Mesenchymal stem cell (in vitro differentiated cells and primary cell): Measurements from ENCODE around the gene NDC1.
A peak's percentile ranks its signal among the peaks of the same experiment; 100 is the strongest.

ENCODE experiments used
- DNase-seq: peaks from one replicate; pipeline ENCODE4 v3.0.0-alpha.2; 2013
- H2AFZ ChIP-seq: one replicate; pipeline ENCODE4 v1.6.1; 2013; ENCODE audit warnings: low read depth, mild to moderate bottlenecking, control low read depth, inconsistent platforms, low read length, moderate library complexity
- H2AK5ac ChIP-seq: 2 replicates; pipeline ENCODE4 v1.6.1; 2013; ENCODE audit warnings: low read length, moderate library complexity, mild to moderate bottlenecking, inconsistent platforms; ENCODE audit not compliant: severe bottlenecking
- H2BK120ac ChIP-seq: one replicate; pipeline ENCODE4 v1.6.1; 2013; ENCODE audit warnings: low read depth, mild to moderate bottlenecking, inconsistent platforms, low read length, moderate library complexity
- H2BK12ac ChIP-seq, 2 experiments: one replicate each; pipeline ENCODE4 v1.6.1; 2013; ENCODE audit warnings: inconsistent platforms in 2 of 2, low read length in 2 of 2, mild to moderate bottlenecking in 2 of 2, moderate library complexity in 2 of 2, control low read depth in 1 of 2
- H2BK15ac ChIP-seq: one replicate; pipeline ENCODE4 v1.6.1; 2013; ENCODE audit warnings: mild to moderate bottlenecking, low read depth, inconsistent platforms; ENCODE audit not compliant: poor library complexity, severe bottlenecking
- H2BK5ac ChIP-seq: 2 replicates; pipeline ENCODE4 v1.6.1; 2013; ENCODE audit warnings: low read depth, mild to moderate bottlenecking, low read length, control low read depth, inconsistent platforms; ENCODE audit not compliant: poor library complexity, severe bottlenecking
- H3K14ac ChIP-seq, 2 experiments: one replicate each; pipeline ENCODE4 v1.6.1; 2013; ENCODE audit warnings: inconsistent platforms in 2 of 2, low read length in 2 of 2, control low read depth in 1 of 2, mild to moderate bottlenecking in 1 of 2, moderate library complexity in 1 of 2
- H3K18ac ChIP-seq, 2 experiments: one replicate each; pipeline ENCODE4 v1.6.1; 2013; ENCODE audit warnings: inconsistent platforms in 2 of 2, low read length in 2 of 2, control low read depth in 1 of 2, low read depth in 1 of 2, mild to moderate bottlenecking in 1 of 2
- H3K23ac ChIP-seq, 2 experiments: one replicate each; pipeline ENCODE4 v1.6.1; 2013; ENCODE audit warnings: inconsistent platforms in 2 of 2, low read length in 2 of 2, mild to moderate bottlenecking in 2 of 2, moderate library complexity in 2 of 2, control low read depth in 1 of 2
- H3K27ac ChIP-seq: 2 replicates; pipeline ENCODE4 v1.5.1; 2013; ENCODE audit warnings: mild to moderate bottlenecking, moderate library complexity, low read length, control low read depth, inconsistent platforms; ENCODE audit not compliant: poor library complexity, severe bottlenecking
- H3K27me3 ChIP-seq, 2 experiments: 2 replicates each; pipeline versions ENCODE4 v1.6.1 to v1.7.0; 2013; ENCODE audit warnings: low read length in 2 of 2, mild to moderate bottlenecking in 2 of 2, moderate library complexity in 2 of 2, control low read depth in 1 of 2, inconsistent platforms in 1 of 2; ENCODE audit not compliant: control insufficient read depth in 1 of 2, insufficient read depth in 1 of 2
- H3K36me3 ChIP-seq, 2 experiments: 2 replicates each; pipeline versions ENCODE4 v1.6.1 to v1.7.0; 2013; ENCODE audit warnings: low read length in 2 of 2, control low read depth in 1 of 2, inconsistent platforms in 1 of 2, low read depth in 1 of 2, mild to moderate bottlenecking in 1 of 2; ENCODE audit not compliant: insufficient read depth in 2 of 2, control insufficient read depth in 1 of 2
- H3K4ac ChIP-seq, 2 experiments: one replicate each; pipeline ENCODE4 v1.6.1; 2013; ENCODE audit warnings: inconsistent platforms in 2 of 2, low read length in 2 of 2, mild to moderate bottlenecking in 2 of 2, moderate library complexity in 2 of 2, control low read depth in 1 of 2, low read depth in 1 of 2
- H3K4me1 ChIP-seq: 2 replicates; pipeline ENCODE4 v1.6.1; 2013; ENCODE audit warnings: low read depth, low read length, control low read depth; ENCODE audit not compliant: control insufficient read depth, insufficient read depth
- H3K4me2 ChIP-seq: 2 replicates; pipeline ENCODE4 v1.6.1; 2013; ENCODE audit warnings: low read length, mild to moderate bottlenecking, inconsistent platforms; ENCODE audit not compliant: poor library complexity, severe bottlenecking
- H3K4me3 ChIP-seq, 2 experiments: 2 replicates each; pipeline versions ENCODE4 v1.5.1 to v1.7.0; 2013; ENCODE audit warnings: low read length in 2 of 2, mild to moderate bottlenecking in 2 of 2, control low read depth in 1 of 2, low read depth in 1 of 2; ENCODE audit not compliant: insufficient read depth in 1 of 2
- H3K79me1 ChIP-seq: replicated peaks from 2 replicates; pipeline ENCODE4 v1.6.1; 2013; ENCODE audit warnings: mild to moderate bottlenecking, control low read depth, low read length, inconsistent platforms; ENCODE audit not compliant: poor library complexity, severe bottlenecking
- H3K9ac ChIP-seq: 2 replicates; pipeline ENCODE4 v1.7.0; 2013; ENCODE audit warnings: mild to moderate bottlenecking, low read length, moderate library complexity
- H3K9me3 ChIP-seq: 2 replicates; pipeline ENCODE4 v1.7.0; 2013; ENCODE audit warnings: mild to moderate bottlenecking, low read length; ENCODE audit not compliant: control insufficient read depth
- H4K8ac ChIP-seq: one replicate; pipeline ENCODE4 v1.6.1; 2013; ENCODE audit warnings: inconsistent platforms, mild to moderate bottlenecking, low read length, moderate library complexity
- H4K91ac ChIP-seq: one replicate; pipeline ENCODE4 v1.6.1; 2013; ENCODE audit warnings: mild to moderate bottlenecking, low read length, inconsistent platforms
- WGBS: methylation state at CpG from one replicate; pipeline ENCODE4 v1.1.7; 2013; ENCODE audit warnings: mixed read lengths; 5-methylcytosine and 5-hydroxymethylcytosine counted together

Gene NDC1

DNA sequence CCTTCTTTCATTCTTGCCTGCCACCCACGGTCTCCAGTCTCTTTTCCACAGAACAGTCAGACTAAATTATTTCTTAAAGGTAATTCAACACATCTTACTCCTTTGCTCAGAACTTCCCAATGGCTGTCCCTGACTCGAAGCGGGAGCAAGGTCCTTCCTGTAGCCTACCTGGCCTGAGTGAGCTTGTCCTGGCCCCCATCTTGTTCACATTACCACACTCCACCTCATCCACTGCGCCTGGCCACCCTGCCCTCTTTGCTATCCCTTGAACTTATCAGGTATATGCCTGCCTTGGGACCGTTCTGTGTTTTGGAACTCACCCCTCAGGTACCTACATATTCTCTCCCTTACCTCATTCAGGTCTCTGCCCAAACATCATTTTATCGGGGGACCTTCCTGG, 85.8 kb downstream of the NDC1 start:
- WGBS = 91% methylated on average over 6 of the region's 6 CpGs

DNA sequence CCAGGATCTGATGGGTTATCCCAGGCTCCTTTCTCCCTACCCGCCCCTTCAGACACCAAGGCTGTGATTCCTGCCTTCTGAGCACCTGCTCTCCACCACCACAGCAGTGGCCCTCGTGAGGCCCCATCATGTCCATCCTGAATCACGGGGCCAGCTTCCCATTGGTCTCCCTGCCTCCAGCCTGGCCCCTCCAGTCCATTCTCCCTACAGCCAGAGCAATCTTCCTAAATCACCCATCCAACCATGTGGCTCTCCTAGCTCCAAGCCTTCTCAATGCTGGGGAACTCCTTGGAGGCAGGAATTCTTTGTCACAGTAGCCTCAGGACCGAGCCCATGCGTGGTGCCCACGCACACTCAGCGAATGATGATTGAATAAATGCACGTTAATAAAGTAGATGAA, 90.3 kb downstream of the NDC1 start:
- no peak for DNase-seq
- H2BK15ac ChIP-seq = no peak overlapping the region
- no peak overlapping the region for H2BK5ac ChIP-seq
- WGBS = 94% methylated on average over 8 of the region's 8 CpGs
- H3K4ac ChIP-seq = no peak overlapping the region
- H3K23ac ChIP-seq = no peak overlapping the region
- H2BK120ac ChIP-seq = no peak overlapping the region
- H3K27ac ChIP-seq = no peak overlapping the region
- H4K8ac ChIP-seq = no peak overlapping the region
- no peak overlapping the region for H2BK12ac ChIP-seq
- H3K14ac ChIP-seq = no peak overlapping the region
- no peak overlapping the region for H3K4me3 ChIP-seq
- no peaks in the 10 kb centered on the region for H3K79me1 ChIP-seq
- no peak overlapping the region for H2AFZ ChIP-seq
- no peak overlapping the region for H3K18ac ChIP-seq
- H3K9ac ChIP-seq = no peak overlapping the region
- H4K91ac ChIP-seq = no peak overlapping the region
- H2AK5ac ChIP-seq = no peak overlapping the region
- no peak overlapping the region for H3K4me2 ChIP-seq
- H3K27me3 ChIP-seq = peaks cover 0 to 41% of the 10 kb centered on the region in 2 experiments
- no peaks in the 10 kb centered on the region for H3K36me3 ChIP-seq
- H3K9me3 ChIP-seq = no peaks in the 10 kb centered on the region
- no peaks in the 10 kb centered on the region for H3K4me1 ChIP-seq

More for the DNA sequence above, 85.8 kb downstream of the NDC1 start:
- Histone ChIP-seq H4K91ac (no peak overlapping the region), H4K8ac (peak overlapping the region; percentile 32), H2AK5ac (no peak overlapping the region), H2BK120ac (no peak overlapping the region), H2BK12ac (no peak overlapping the region), H3K4me1 (no peaks in the 10 kb centered on the region), H3K27me3 (peaks cover 0 to 47% of the 10 kb centered on the region in 2 experiments), H3K4me2 (no peak overlapping the region), H2BK5ac (no peak overlapping the region), H3K79me1 (no peaks in the 10 kb centered on the region), H2AFZ (no peak overlapping the region), H3K4me3 (no peak overlapping the region), H3K4ac (no peak overlapping the region), H3K9ac (no peak overlapping the region), H2BK15ac (no peak overlapping the region), H3K27ac (no peak overlapping the region), H3K18ac (no peak overlapping the region), H3K36me3 (no peaks in the 10 kb centered on the region), H3K9me3 (no peaks in the 10 kb centered on the region), H3K14ac (no peak overlapping the region), H3K23ac (no peak overlapping the region)
- DNase-seq = no peak

DNA sequence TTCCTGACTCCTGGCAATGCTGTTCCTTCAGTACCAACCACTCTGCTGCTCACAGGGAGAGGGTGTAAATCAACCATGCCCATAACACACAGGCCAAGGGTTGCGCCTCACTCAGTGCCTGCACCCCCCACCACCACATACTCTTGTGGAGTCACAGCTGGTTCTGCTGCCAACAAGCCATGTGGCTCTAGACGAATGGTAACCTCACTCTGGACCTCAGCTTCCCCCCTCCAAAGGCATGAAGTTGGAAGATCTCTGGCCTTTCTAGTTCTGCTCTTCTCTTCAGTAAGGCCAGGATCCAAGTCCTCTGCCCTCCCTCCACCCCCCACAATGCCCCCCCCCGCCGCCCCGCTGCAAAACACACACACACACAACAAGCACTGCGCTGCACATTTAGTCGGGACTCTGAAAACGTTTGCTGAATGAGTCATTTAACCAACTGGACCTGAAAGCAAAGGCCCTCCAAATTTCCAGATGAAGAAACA, 97.4 kb downstream of the NDC1 start:
- H3K23ac ChIP-seq = no peak overlapping the region
- H3K4ac ChIP-seq = no peak overlapping the region
- DNase-seq = peak; percentile 30
- H3K18ac ChIP-seq = no peak overlapping the region
- no peak overlapping the region for H2AK5ac ChIP-seq
- H3K9me3 ChIP-seq = no peaks in the 10 kb centered on the region
- no peak overlapping the region for H2BK15ac ChIP-seq
- peak overlapping the region; percentile 23 for H3K4me2 ChIP-seq
- no peaks in the 10 kb centered on the region for H3K36me3 ChIP-seq
- H3K4me1 ChIP-seq = peaks cover 23% of the 10 kb centered on the region
- H2BK120ac ChIP-seq = no peak overlapping the region
- H3K27ac ChIP-seq = peak overlapping the region; percentile 85
- WGBS = 57% methylated on average over 6 of the region's 8 CpGs
- no peak overlapping the region for H2AFZ ChIP-seq
- no peak overlapping the region for H2BK12ac ChIP-seq
- H4K91ac ChIP-seq = peak overlapping the region; percentile 36
- H2BK5ac ChIP-seq = no peak overlapping the region
- no peak overlapping the region for H3K4me3 ChIP-seq
- peaks cover 0 to 42% of the 10 kb centered on the region in 2 experiments for H3K27me3 ChIP-seq
- no peaks in the 10 kb centered on the region for H3K79me1 ChIP-seq
- H4K8ac ChIP-seq = no peak overlapping the region
- no peak overlapping the region for H3K9ac ChIP-seq
- no peak overlapping the region for H3K14ac ChIP-seq

DNA sequence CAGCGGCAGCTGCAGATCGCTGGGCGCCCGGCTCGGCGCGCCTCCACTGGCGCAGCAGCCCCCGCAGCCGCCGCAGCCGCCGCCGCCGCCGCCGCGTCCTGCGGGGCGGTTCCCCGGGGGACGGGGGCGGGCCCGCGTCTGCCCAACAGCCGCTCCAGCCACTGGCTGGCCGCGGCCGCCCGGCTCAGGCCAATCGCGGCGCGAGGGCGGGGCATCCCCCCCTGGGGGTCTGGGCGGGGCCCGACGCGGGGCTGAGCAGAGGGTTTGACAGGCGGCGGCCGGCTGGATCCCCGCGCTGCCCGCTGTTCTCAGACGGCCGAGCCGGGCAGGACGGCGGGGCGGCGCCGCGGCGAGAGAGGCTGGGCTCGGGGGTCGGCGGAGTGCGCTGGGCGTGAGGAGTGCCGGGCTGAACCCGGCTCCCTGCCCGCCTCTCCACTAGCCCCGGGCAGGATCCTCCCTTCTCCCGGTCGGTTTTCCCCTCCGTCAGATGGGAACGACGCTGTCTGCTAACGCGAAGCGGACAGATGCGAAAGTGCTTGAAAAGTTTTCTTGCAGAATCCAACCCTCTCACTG, 98.9 kb downstream of the NDC1 start, which contains the start of gene GLIS1:
Gene GLIS1 (minus strand): TSS at position 56 of the 573 bp plus-strand sequence. CDS start 1,100 bp downstream, outside the sequence.
- H3K14ac ChIP-seq = peak within 1 kb of the TSS in 1 of 2 experiments; percentile 68
- H3K23ac ChIP-seq = peak within 1 kb of the TSS in 1 of 2 experiments; percentile 87
- peaks cover 0 to 43% of the 10 kb centered on the region in 2 experiments for H3K27me3 ChIP-seq
- no peaks in the 10 kb centered on the region for H3K36me3 ChIP-seq
- H3K4me2 ChIP-seq = peak within 1 kb of the TSS; percentile 95
- peak within 1 kb of the TSS; percentile 46 for H2AFZ ChIP-seq
- no peaks in the 10 kb centered on the region for H3K79me1 ChIP-seq
- no peaks in the 10 kb centered on the region for H3K9me3 ChIP-seq
- DNase-seq = peak; percentile 82
- no peak within 1 kb of the TSS for H4K91ac ChIP-seq
- WGBS = 2% methylated on average over 56 of the region's 73 CpGs
- peaks cover 28% of the 10 kb centered on the region for H3K4me1 ChIP-seq
- H2BK12ac ChIP-seq = peak within 1 kb of the TSS in 1 of 2 experiments; percentile 10
- H3K4ac ChIP-seq = peak within 1 kb of the TSS in 1 of 2 experiments; percentile 6
- H3K4me3 ChIP-seq = peak within 1 kb of the TSS; percentile 81 to 95
- H3K18ac ChIP-seq = peak within 1 kb of the TSS; percentile 45 to 81
- H4K8ac ChIP-seq = peak within 1 kb of the TSS; percentile 22
- peak within 1 kb of the TSS; percentile 70 for H3K27ac ChIP-seq
- H3K9ac ChIP-seq = peak within 1 kb of the TSS; percentile 73
- peak within 1 kb of the TSS; percentile 53 for H2AK5ac ChIP-seq
- no peak within 1 kb of the TSS for H2BK5ac ChIP-seq
- H2BK120ac ChIP-seq = no peak within 1 kb of the TSS
- H2BK15ac ChIP-seq = no peak within 1 kb of the TSS
